ENCODE measurements around the gene MAPRE2.

DNA sequence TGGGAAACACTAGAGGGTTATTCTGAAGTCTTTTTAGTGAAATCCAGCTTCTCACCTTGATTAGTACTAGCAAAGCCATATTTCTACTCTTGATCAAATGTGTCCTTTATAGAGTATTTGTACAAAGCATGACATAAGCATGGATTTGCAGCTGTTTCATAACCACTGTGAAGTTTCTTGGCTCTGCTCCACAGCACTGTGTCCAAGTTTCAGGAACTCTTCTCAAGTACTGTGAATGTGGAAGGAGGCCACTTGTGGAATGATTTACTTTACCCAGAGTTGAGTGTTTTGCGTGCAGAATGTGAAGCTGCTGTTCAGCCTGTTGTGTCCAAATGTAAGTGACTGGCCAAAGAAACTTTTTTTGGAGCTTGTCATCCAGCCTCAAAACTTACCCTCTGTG, 16.2 kb upstream of the MAPRE2 start:
- TF ChIP-seq EZH2 (IDR thresholded peaks at IDR 0.05; ENCODE audit: insufficient read depth, poor library complexity, severe bottlenecking) (no peak), EZH2phosphoT487 (IDR thresholded peaks at IDR 0.05; ENCODE audit: insufficient read depth, low read depth) (no peak)
